Skeletal muscle satellite cell (primary cell): ENCODE data around the gene ODF2L.

Experiments
- H3K27me3 ChIP-seq: 2 replicates; pipeline ENCODE4 v1.7.0; 2013; ENCODE audit warnings: low read length; ENCODE audit not compliant: control insufficient read depth, insufficient read depth
- H3K36me3 ChIP-seq: 2 replicates; pipeline ENCODE4 v1.7.0; 2013; ENCODE audit warnings: mild to moderate bottlenecking, control low read depth, low read length; ENCODE audit not compliant: insufficient read depth
- H3K4me1 ChIP-seq: 2 replicates; pipeline ENCODE4 v1.7.0; 2013; ENCODE audit warnings: low read length; ENCODE audit not compliant: control insufficient read depth, insufficient read depth
- H3K4me2 ChIP-seq: 2 replicates; pipeline ENCODE4 v1.7.0; 2013; ENCODE audit warnings: mild to moderate bottlenecking, low read length
- H3K4me3 ChIP-seq: 2 replicates; pipeline ENCODE4 v1.7.0; 2013; ENCODE audit warnings: low read length
- H3K9ac ChIP-seq: 2 replicates; pipeline ENCODE4 v1.7.0; 2013; ENCODE audit warnings: mild to moderate bottlenecking, low read depth, low read length, moderate library complexity
- H3K9me3 ChIP-seq: replicated peaks from 2 replicates; pipeline ENCODE4 v1.7.0; 2013; ENCODE audit warnings: mild to moderate bottlenecking, control low read depth, low read length

Gene ODF2L

GRCh38 chr1:86346388-86346787 lies 49.7 kb downstream of the ODF2L start:
- Histone ChIP-seq H3K4me3 (no peak overlapping the region), H3K36me3 (no peaks in the 10 kb centered on the region), H3K9me3 (no peaks in the 10 kb centered on the region), H3K27me3 (no peaks in the 10 kb centered on the region), H3K9ac (no peak overlapping the region), H3K4me1 (no peaks in the 10 kb centered on the region), H3K4me2 (no peak overlapping the region)

- Histone ChIP-seq H3K36me3 (no peaks in the 10 kb centered on the region), H3K27me3 (no peaks in the 10 kb centered on the region), H3K4me3 (no peak overlapping the region), H3K9ac (no peak overlapping the region), H3K4me1 (no peaks in the 10 kb centered on the region), H3K9me3 (no peaks in the 10 kb centered on the region), H3K4me2 (no peak overlapping the region)
Observed at GRCh38 chr1:86345042-86345441, 51.1 kb downstream of the ODF2L start.

- Histone ChIP-seq H3K4me1 (no peaks in the 10 kb centered on the region), H3K4me3 (no peak overlapping the region), H3K4me2 (no peak overlapping the region), H3K36me3 (no peaks in the 10 kb centered on the region), H3K9ac (no peak overlapping the region), H3K27me3 (no peaks in the 10 kb centered on the region), H3K9me3 (no peaks in the 10 kb centered on the region)
Observed at GRCh38 chr1:86339906-86340305, 56.2 kb downstream of the ODF2L start.

- Histone ChIP-seq H3K4me2 (no peak overlapping the region), H3K27me3 (no peaks in the 10 kb centered on the region), H3K4me3 (no peak overlapping the region), H3K9me3 (no peaks in the 10 kb centered on the region), H3K9ac (no peak overlapping the region), H3K4me1 (no peaks in the 10 kb centered on the region), H3K36me3 (no peaks in the 10 kb centered on the region)
Observed at GRCh38 chr1:86339014-86339812, 56.9 kb downstream of the ODF2L start.

- Histone ChIP-seq H3K36me3 (no peaks in the 10 kb centered on the region), H3K27me3 (no peaks in the 10 kb centered on the region), H3K9me3 (no peaks in the 10 kb centered on the region), H3K4me3 (no peak overlapping the region), H3K9ac (no peak overlapping the region), H3K4me2 (no peak overlapping the region), H3K4me1 (no peaks in the 10 kb centered on the region)
Observed at GRCh38 chr1:86335916-86336315, 60.2 kb downstream of the ODF2L start.

- Histone ChIP-seq H3K36me3 (no peaks in the 10 kb centered on the region), H3K27me3 (no peaks in the 10 kb centered on the region), H3K9me3 (no peaks in the 10 kb centered on the region), H3K4me2 (no peak overlapping the region), H3K4me3 (no peak overlapping the region), H3K4me1 (no peaks in the 10 kb centered on the region), H3K9ac (no peak overlapping the region)
Observed at GRCh38 chr1:86325264-86325663, 70.9 kb downstream of the ODF2L start.

- H3K4me2 ChIP-seq = no peak overlapping the region
- no peaks in the 10 kb centered on the region for H3K27me3 ChIP-seq
- H3K4me1 ChIP-seq = no peaks in the 10 kb centered on the region
- no peaks in the 10 kb centered on the region for H3K36me3 ChIP-seq
- H3K9ac ChIP-seq = no peak overlapping the region
- no peaks in the 10 kb centered on the region for H3K9me3 ChIP-seq
- no peak overlapping the region for H3K4me3 ChIP-seq
Observed at GRCh38 chr1:86324130-86324822, 71.8 kb downstream of the ODF2L start.

- Histone ChIP-seq H3K27me3 (no peaks in the 10 kb centered on the region), H3K4me2 (no peak overlapping the region), H3K9ac (no peak overlapping the region), H3K4me3 (no peak overlapping the region), H3K36me3 (no peaks in the 10 kb centered on the region), H3K9me3 (no peaks in the 10 kb centered on the region), H3K4me1 (no peaks in the 10 kb centered on the region)
Observed at GRCh38 chr1:86322241-86322640, 73.9 kb downstream of the ODF2L start.

- Histone ChIP-seq H3K36me3 (no peaks in the 10 kb centered on the region), H3K27me3 (no peaks in the 10 kb centered on the region), H3K9ac (no peak overlapping the region), H3K4me3 (no peak overlapping the region), H3K4me2 (no peak overlapping the region), H3K4me1 (no peaks in the 10 kb centered on the region), H3K9me3 (no peaks in the 10 kb centered on the region)
Observed at GRCh38 chr1:86318436-86318835, 77.7 kb downstream of the ODF2L start.

GRCh38 chr1:86317926-86318325 lies 78.2 kb downstream of the ODF2L start:
- Histone ChIP-seq H3K4me2 (no peak overlapping the region), H3K4me3 (no peak overlapping the region), H3K9me3 (no peaks in the 10 kb centered on the region), H3K4me1 (no peaks in the 10 kb centered on the region), H3K36me3 (no peaks in the 10 kb centered on the region), H3K9ac (no peak overlapping the region), H3K27me3 (no peaks in the 10 kb centered on the region)

- no peaks in the 10 kb centered on the region for H3K27me3 ChIP-seq
- H3K9me3 ChIP-seq = no peaks in the 10 kb centered on the region
- H3K4me1 ChIP-seq = no peaks in the 10 kb centered on the region
- no peaks in the 10 kb centered on the region for H3K36me3 ChIP-seq
- no peak overlapping the region for H3K4me2 ChIP-seq
- H3K9ac ChIP-seq = no peak overlapping the region
- H3K4me3 ChIP-seq = no peak overlapping the region
Observed at GRCh38 chr1:86305731-86306130, 90.4 kb downstream of the ODF2L start.
